HEK293 (cell line): ENCODE data around the gene NAV3.

Experiments used
- CTCF ChIA-PET: fragments of 350-600 bp; formaldehyde crosslinking; extraction: SDS; loops from one replicate; lab custom pipeline; 2021; ENCODE audit warnings: antibody characterized with exemption; lab: Yijun Ruan, JAX
- POLR2A ChIA-PET: fragments of 300-600 bp; formaldehyde crosslinking; extraction: SDS; loops from one replicate; lab custom pipeline; 2020; ENCODE audit warnings: antibody characterized with exemption, inconsistent platforms; lab: Yijun Ruan, JAX
- H3K27ac ChIP-seq: fragments of 200-500 bp; sonication (Bioruptor generic); 2 replicates; pipeline ENCODE4 v1.5.1; 2014; ENCODE audit warnings: low read depth, low read length, control low read depth, inconsistent platforms; ENCODE audit errors: extremely low read depth
- H3K36me3 ChIP-seq, 2 experiments: fragments of 200-500 bp in 1 of 2; sonication (Bioruptor generic) in 1 of 2; 1 replicate in 1 of 2; 2 replicates in 1 of 2; pipeline ENCODE4 v1.5.1; 2014 to 2017; ENCODE audit warnings: inconsistent platforms in 2 of 2, low read length in 2 of 2; ENCODE audit not compliant: control insufficient read depth in 2 of 2, insufficient read depth in 1 of 2
- H3K4me1 ChIP-seq: fragments of 200-500 bp; sonication (Bioruptor generic); 2 replicates; pipeline ENCODE4 v1.5.1; 2014; ENCODE audit warnings: mild to moderate bottlenecking, low read length, inconsistent platforms; ENCODE audit not compliant: control insufficient read depth, insufficient read depth
- H3K4me3 ChIP-seq: 2 replicates; pipeline ENCODE4 v1.5.1; 2011; ENCODE audit warnings: low read depth, mild to moderate bottlenecking, control low read depth, low read length, moderate library complexity
- H3K9me3 ChIP-seq: fragments of 200-500 bp; sonication (Bioruptor generic); 2 replicates; pipeline ENCODE4 v1.5.1; 2014; ENCODE audit warnings: low read depth, low read length, inconsistent platforms; ENCODE audit not compliant: control insufficient read depth, insufficient read depth
- BCL11B ChIP-seq: fragments of 450-650 bp; formaldehyde crosslinking; IDR thresholded peaks from 2 replicates; pipeline ENCODE4 v1.5.1; 2016; ENCODE audit warnings: low read depth, missing biosample characterization, missing genetic modification characterization
- GLI4 ChIP-seq: fragments of 450-650 bp; formaldehyde crosslinking; IDR thresholded peaks from 2 replicates; pipeline ENCODE4 v1.5.1; 2016; ENCODE audit warnings: missing biosample characterization, missing genetic modification characterization
- INSM2 ChIP-seq: fragments of 450-650 bp; formaldehyde crosslinking; IDR thresholded peaks from 2 replicates; pipeline ENCODE4 v1.5.1; 2016; ENCODE audit warnings: missing biosample characterization, missing genetic modification characterization
- KLF16 ChIP-seq: fragments of 450-650 bp; formaldehyde crosslinking; IDR thresholded peaks from 2 replicates; pipeline ENCODE4 v1.5.1; 2017; ENCODE audit warnings: missing biosample characterization, missing genetic modification characterization
- KLF8 ChIP-seq: fragments of 450-650 bp; formaldehyde crosslinking; IDR thresholded peaks from 2 replicates; pipeline ENCODE4 v1.5.1; 2016; ENCODE audit warnings: missing biosample characterization, missing genetic modification characterization
- SP2 ChIP-seq: fragments of 450-650 bp; formaldehyde crosslinking; IDR thresholded peaks from 2 replicates; pipeline ENCODE4 v1.5.1; 2016; ENCODE audit warnings: missing biosample characterization, missing genetic modification characterization
- ZBTB44 ChIP-seq: fragments of 450-650 bp; IDR thresholded peaks from 2 replicates; pipeline ENCODE4 v1.5.1; 2018; ENCODE audit warnings: missing biosample characterization, mild to moderate bottlenecking, missing genetic modification characterization
- ZBTB48 ChIP-seq: fragments of 450-650 bp; formaldehyde crosslinking; IDR thresholded peaks from 2 replicates; pipeline ENCODE4 v1.5.1; 2016; ENCODE audit warnings: missing biosample characterization, missing genetic modification characterization
- ZBTB6 ChIP-seq: fragments of 450-650 bp; formaldehyde crosslinking; IDR thresholded peaks from 2 replicates; pipeline ENCODE4 v1.5.1; 2017; ENCODE audit warnings: missing biosample characterization, missing genetic modification characterization
- ZBTB7A ChIP-seq: fragments of 450-650 bp; formaldehyde crosslinking; IDR thresholded peaks from 2 replicates; pipeline ENCODE4 v1.5.1; 2016; ENCODE audit warnings: low read depth, missing biosample characterization, missing genetic modification characterization
- ZIC2 ChIP-seq: fragments of 450-650 bp; formaldehyde crosslinking; IDR thresholded peaks from 2 replicates; pipeline ENCODE4 v1.5.1; 2016; ENCODE audit warnings: missing biosample characterization, missing genetic modification characterization
- ZNF138 ChIP-seq: fragments of 450-650 bp; formaldehyde crosslinking; IDR thresholded peaks from 2 replicates; pipeline ENCODE4 v1.5.1; 2016; ENCODE audit warnings: missing biosample characterization, missing genetic modification characterization, borderline replicate concordance
- ZNF140 ChIP-seq: fragments of 450-650 bp; formaldehyde crosslinking; IDR thresholded peaks from 2 replicates; pipeline ENCODE4 v1.5.1; 2016; ENCODE audit warnings: missing biosample characterization, missing genetic modification characterization
- ZNF169 ChIP-seq: fragments of 450-650 bp; formaldehyde crosslinking; IDR thresholded peaks from 2 replicates; pipeline ENCODE4 v1.5.1; 2016; ENCODE audit warnings: missing biosample characterization, missing genetic modification characterization
- ZNF280D ChIP-seq: fragments of 450-650 bp; formaldehyde crosslinking; IDR thresholded peaks from 2 replicates; pipeline ENCODE4 v1.5.1; 2016; ENCODE audit warnings: missing biosample characterization, missing genetic modification characterization
- ZNF335 ChIP-seq: fragments of 450-650 bp; formaldehyde crosslinking; conservative IDR thresholded peaks from 2 replicates; pipeline ENCODE4 v1.5.1; 2016; ENCODE audit warnings: missing biosample characterization, missing genetic modification characterization
- ZNF366 ChIP-seq: fragments of 450-650 bp; formaldehyde crosslinking; conservative IDR thresholded peaks from 2 replicates; pipeline ENCODE4 v1.5.1; 2016; ENCODE audit warnings: missing biosample characterization, missing genetic modification characterization
- ZNF433 ChIP-seq: fragments of 450-650 bp; formaldehyde crosslinking; IDR thresholded peaks from 2 replicates; pipeline ENCODE4 v1.5.1; 2016; ENCODE audit warnings: missing biosample characterization, missing genetic modification characterization, low read depth
- ZNF510 ChIP-seq: fragments of 450-650 bp; formaldehyde crosslinking; IDR thresholded peaks from 2 replicates; pipeline ENCODE4 v1.5.1; 2018; ENCODE audit warnings: mild to moderate bottlenecking, missing genetic modification characterization, missing biosample characterization; ENCODE audit not compliant: insufficient replicate concordance
- ZNF514 ChIP-seq: fragments of 450-650 bp; formaldehyde crosslinking; IDR thresholded peaks from 2 replicates; pipeline ENCODE4 v1.5.1; 2016; ENCODE audit warnings: missing biosample characterization, missing genetic modification characterization
- ZNF701 ChIP-seq: fragments of 450-650 bp; formaldehyde crosslinking; IDR thresholded peaks from 2 replicates; pipeline ENCODE4 v1.5.1; 2016; ENCODE audit warnings: missing biosample characterization, missing genetic modification characterization
- ZNF76 ChIP-seq: fragments of 450-650 bp; formaldehyde crosslinking; IDR thresholded peaks from 2 replicates; pipeline ENCODE4; 2016; ENCODE audit warnings: low read depth, missing biosample characterization, missing genetic modification characterization, borderline replicate concordance

NAV3 gene

GRCh38 chr12:77998236-77998786 is 167.6 kb downstream of the NAV3 start:
- H3K4me3 ChIP-seq: no peak overlapping the region

GRCh38 chr12:77999074-77999715 is 168.5 kb downstream of the NAV3 start:
- ChIA-PET CTCF (interaction anchor here (0.6 to 1.4 kb wide), 4 partner anchors 80 to 959 kb away, joined by 3 to 9 read pairs (median 4); no protein-coding TSS in a partner anchor), POLR2A (no interaction called here)
- no peak for TF ChIP-seq ZNF280D (tag by site-specific recombination)
- TF ChIP-seq ZBTB48: no peak
- TF ChIP-seq SP2 (tag by site-specific recombination): no peak
- no peak for TF ChIP-seq ZNF138 (tag by site-specific recombination)
- no peak for TF ChIP-seq INSM2
- no peak for TF ChIP-seq ZNF366 (tag by site-specific recombination)
- no peak for TF ChIP-seq KLF8 (tag by site-specific recombination)
- TF ChIP-seq ZNF76 (tag by site-specific recombination): no peak
- TF ChIP-seq ZBTB6 (tag by site-specific recombination): no peak
- TF ChIP-seq ZBTB44 (tag by site-specific recombination): no peak
- no peak for TF ChIP-seq ZNF169
- no peak overlapping the region for H3K27ac ChIP-seq
- no peak overlapping the region for H3K4me3 ChIP-seq
- H3K9me3 ChIP-seq: no peaks in the 10 kb centered on the region
- peaks cover 6% of the 10 kb centered on the region; the same call in 1 of the 2 replicates for H3K4me1 ChIP-seq
- no peaks in the 10 kb centered on the region for H3K36me3 ChIP-seq

More at GRCh38 chr12:77998236-77998786, 167.6 kb downstream of the NAV3 start:
- CTCF ChIA-PET: interaction anchor here (0.6 to 1.6 kb wide), 2 partner anchors 20 to 123 kb away, joined by 3 to 7 read pairs; no protein-coding TSS in a partner anchor
- no peaks in the 10 kb centered on the region for H3K36me3 ChIP-seq
- TF ChIP-seq KLF16 (tag by site-specific recombination) (no peak), ZNF433 (tag by site-specific recombination) (no peak), ZNF514 (tag by site-specific recombination) (no peak), ZNF701 (tag by site-specific recombination) (no peak), ZBTB7A (tag by site-specific recombination) (no peak), ZIC2 (tag by site-specific recombination) (no peak), BCL11B (no peak), GLI4 (tag by site-specific recombination) (no peak), ZNF335 (tag by site-specific recombination) (no peak), ZNF140 (tag by site-specific recombination) (no peak), ZNF510 (tag by site-specific recombination) (no peak)
- TF ChIP-seq, all 188 proteins: peak for 0
- Histone ChIP-seq H3K9me3 (no peaks in the 10 kb centered on the region), H3K4me1 (peaks cover 6% of the 10 kb centered on the region; the same call in 1 of the 2 replicates), H3K27ac (no peak overlapping the region)
- POLR2A ChIA-PET: no interaction called here
